GM21515 (cell line): ENCODE results near the gene POLR2I.
"Not testable (repeated sequence)": the region's sequence is repeated elsewhere in the genome, so short reads cannot be mapped to it uniquely, and the experiment has no call there.

Experiments used
- ATAC-seq: cut with Tn5 transposase; IDR thresholded peaks from one replicate; pipeline ENCODE4 v1.9.1; 2021; ENCODE audit not compliant: unreplicated experiment

The POLR2I gene

DNA sequence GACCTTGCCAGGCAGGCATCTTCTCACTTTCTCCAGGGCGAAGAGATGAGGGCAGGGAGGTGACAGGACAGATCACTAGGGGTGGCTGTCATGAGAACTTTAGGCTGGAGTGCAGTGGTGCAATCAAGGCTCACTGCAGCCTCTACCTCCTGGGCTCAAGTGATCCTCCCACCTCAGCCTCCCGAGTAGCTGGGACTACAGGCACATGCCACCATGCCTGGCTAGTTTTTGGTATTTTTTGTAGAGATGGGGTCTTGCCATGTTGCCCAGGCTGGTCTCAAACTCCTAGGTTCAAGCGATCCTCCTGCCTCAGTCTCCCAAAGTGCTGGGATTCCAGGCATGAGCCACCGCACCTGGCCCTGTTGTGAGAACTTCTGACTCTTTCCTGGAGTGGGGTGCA is 20.2 kb upstream of the POLR2I start:
- not testable (repeated sequence) for ATAC-seq

DNA sequence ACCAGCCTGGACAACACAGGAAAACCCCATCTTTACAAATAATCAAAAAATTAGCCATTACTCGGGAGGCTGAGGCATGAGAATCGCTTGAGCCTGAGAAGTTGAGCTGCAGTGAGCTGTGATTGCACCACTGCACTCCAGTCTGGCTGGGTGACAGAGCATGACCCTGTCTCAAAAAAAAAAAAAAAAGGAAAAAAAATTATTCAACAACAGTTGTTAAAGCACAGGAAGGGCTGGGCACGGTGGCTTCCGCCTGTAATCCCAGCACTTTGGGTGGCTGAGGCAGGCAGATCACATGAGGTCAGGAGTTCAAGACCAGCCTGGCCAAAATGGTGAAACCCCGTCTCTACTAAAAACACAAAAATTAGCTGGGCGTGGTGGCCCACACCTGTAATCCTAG is 16.5 kb upstream of the POLR2I start:
- not testable (repeated sequence) for ATAC-seq

DNA sequence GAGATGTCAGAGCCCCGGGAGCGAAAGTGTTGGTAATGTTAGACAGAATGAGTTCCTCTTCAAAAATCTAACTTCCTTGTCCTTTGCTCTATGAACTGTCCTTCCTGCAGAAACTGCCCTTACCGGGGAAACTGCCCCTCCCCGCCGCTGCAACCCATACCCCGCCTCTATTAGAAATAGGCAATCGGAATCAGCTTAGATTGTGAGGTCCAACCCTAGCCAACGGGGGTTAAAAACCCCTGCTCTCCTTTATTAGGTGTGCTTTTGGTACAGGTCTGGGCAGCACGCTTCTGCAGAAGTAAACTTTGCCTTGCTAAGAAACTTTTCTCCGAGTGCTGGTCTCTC is 13.7 kb upstream of the POLR2I start:
- no peak for ATAC-seq

GRCh38 chr19:36125557-36125956 is 10.9 kb upstream of the POLR2I start:
- no peak for ATAC-seq

DNA sequence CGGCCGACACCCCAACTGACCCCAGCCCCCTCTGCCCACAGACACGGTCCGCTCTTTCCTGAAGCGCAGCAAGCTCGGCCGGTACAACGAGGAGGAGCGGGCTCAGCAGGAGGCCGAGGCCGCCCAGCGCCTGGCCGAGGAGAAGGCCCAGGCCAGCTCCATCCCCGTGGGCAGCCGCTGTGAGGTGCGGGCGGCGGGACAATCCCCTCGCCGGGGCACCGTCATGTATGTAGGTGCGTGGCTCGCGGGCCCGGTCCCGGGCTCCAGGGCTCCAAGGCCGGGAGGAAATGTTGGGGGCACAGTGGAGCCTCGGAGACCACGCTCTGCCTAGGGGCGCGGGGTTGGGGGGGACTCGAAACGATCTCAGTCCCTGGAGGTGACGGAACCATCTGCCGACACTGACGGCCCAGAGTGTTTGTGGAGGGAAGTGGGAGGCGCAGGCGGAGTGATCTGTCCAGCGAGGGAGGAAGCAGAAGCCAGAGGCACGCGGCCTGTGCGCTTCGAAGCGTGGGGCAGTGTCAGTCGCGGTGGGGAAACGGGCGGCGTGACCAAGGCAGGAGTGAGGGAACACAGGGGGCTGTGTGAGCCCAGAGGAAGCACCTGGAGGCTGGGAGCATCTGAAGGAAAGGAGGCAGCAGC is 6.9 kb upstream of the POLR2I start:
- no peak for ATAC-seq

- ATAC-seq, result no peak
Measured at GRCh38 chr19:36120984-36121358, 6.3 kb upstream of the POLR2I start.

- no peak for ATAC-seq
Measured at GRCh38 chr19:36120092-36120983, 5.7 kb upstream of the POLR2I start.

DNA sequence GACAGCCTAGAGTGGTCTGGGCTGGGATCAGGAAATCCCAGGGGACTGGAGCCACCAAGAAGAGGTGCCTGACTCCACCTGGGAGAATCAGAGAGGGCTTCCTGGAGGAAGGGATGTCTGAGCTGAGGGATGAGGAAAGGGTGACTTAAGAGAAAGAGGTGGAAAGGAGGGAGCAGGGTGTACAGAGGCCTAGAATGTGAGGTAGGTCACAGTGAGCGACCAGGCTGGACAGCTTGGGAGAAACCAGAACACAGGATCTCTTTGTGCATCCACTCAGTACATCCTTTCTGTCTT is 1.6 kb upstream of the POLR2I start:
- ATAC-seq, result no peak

- no peak for ATAC-seq
Measured at GRCh38 chr19:36115453-36116343, 1.0 kb upstream of the POLR2I start, which contains the start of gene TBCB. Gene TBCB (plus strand): TSS chr19:36115468. CDS start chr19:36115561, 93 bp downstream.

GRCh38 chr19:36113894-36114720 is 568 bp downstream of the POLR2I start:
- ATAC-seq, result no peak

- ATAC-seq, result no peak
Measured at GRCh38 chr19:36113425-36113824, 1.2 kb downstream of the POLR2I start.

GRCh38 chr19:36112678-36113077 is 2.0 kb downstream of the POLR2I start:
- no peak for ATAC-seq

- no peak for ATAC-seq
Measured at GRCh38 chr19:36111200-36111539, 3.5 kb downstream of the POLR2I start.

- ATAC-seq, result no peak
Measured at GRCh38 chr19:36110487-36111199, 4.0 kb downstream of the POLR2I start, which contains the start of gene OVOL3. Gene OVOL3 (plus strand): TSS chr19:36111143. CDS start chr19:36111203, 60 bp downstream.

DNA sequence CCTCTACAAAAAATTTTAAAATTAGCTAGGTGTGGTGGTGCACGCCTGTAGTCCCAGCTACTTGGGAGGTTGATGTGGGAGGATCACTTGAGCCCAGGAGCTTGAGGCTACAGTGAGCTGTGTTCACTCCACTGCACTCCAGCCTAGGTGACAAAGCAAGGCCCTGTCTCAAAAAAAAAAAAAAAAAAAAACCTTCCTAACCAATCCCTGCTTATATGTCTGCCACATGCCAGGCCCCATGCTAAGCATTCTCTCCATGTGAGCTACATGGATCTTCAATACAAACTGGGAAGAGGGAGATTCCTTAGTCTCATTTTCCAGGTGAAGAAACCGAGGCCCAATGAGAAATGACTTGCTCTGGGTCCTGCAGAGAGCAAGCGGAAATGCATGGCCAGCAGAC is 6.0 kb downstream of the POLR2I start:
- no peak for ATAC-seq

- ATAC-seq, result no peak
Measured at GRCh38 chr19:36106991-36107390, 7.7 kb downstream of the POLR2I start.

- no peak for ATAC-seq
Measured at GRCh38 chr19:36106441-36106840, 8.2 kb downstream of the POLR2I start.

DNA sequence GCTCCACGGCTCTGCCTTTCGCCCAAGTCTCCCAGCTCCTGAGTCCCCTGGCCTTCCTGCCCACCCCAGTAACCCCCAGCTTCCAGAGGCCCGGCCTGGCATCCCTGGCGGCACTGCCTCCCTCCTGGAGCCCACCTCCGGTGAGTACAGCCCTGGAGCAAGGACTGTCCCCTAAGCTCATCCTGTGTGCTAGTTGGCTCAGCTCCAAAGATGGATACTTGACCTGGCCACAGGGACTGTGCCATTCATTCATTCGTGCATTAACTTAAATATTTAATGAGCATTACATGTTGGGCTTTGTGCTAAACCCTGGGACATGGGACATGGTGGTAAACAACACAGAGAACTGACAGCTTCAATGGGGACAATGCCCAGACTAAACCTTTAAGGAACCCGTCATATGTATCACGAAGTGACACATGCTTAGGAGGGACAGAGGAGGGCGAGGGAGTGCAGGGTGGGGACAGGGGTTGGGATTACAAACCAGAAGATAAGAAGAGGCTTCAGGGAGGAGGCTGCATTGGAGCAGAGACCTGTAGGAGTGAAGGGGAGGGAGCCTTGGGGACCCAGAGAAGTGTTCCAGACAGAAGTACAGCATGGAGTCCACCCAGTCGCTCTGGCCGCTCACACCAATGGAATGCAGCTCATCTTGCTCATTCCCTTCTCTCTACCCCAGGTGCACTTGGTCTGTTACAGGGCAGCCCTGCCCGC is 10.7 kb downstream of the POLR2I start:
- ATAC-seq, result no peak

- no peak for ATAC-seq
Measured at GRCh38 chr19:36103040-36103626, 11.5 kb downstream of the POLR2I start.
